ENCODE measurements around the gene WNK3. TPM values are rescaled to one million over a fixed set of nuclear protein-coding genes. Genes with fewer than 3 reads are reported as not detected.
"Not testable (repeated sequence)": the region's sequence is repeated elsewhere in the genome, so short reads cannot be mapped to it uniquely, and the experiment has no call there.

WNK3 gene
- total RNA-seq: 0.73 TPM
- long read RNA-seq, partial matches to known transcripts: 0 of 1 reads
- long read RNA-seq, other reads (novel, unspliced or antisense): 1 of 1 reads

GRCh38 chrX:54357414-54358377 lies at the start of gene WNK3:
Gene WNK3 (minus strand): TSS chrX:54358046.
- intact Hi-C loops (cut with DNase I): no loop called here
- ATAC-seq (peak; percentile 95), DNase-seq (ENCODE audit: missing footprints) (peak; percentile 80)

- DNase-seq (ENCODE audit: missing footprints) (no peak), ATAC-seq (no peak)
- intact Hi-C loops (cut with DNase I): no loop called here
These were observed 49.4 kb upstream of the WNK3 start for GRCh38 chrX:54407266-54407665.

GRCh38 chrX:54397113-54397512 lies 39.3 kb upstream of the WNK3 start:
- intact Hi-C loops (cut with DNase I): no loop called here
- no peak for DNase-seq (ENCODE audit: missing footprints)

GRCh38 chrX:54386314-54386713 lies 28.5 kb upstream of the WNK3 start:
- intact Hi-C loops (cut with DNase I): no loop called here
- ATAC-seq: no peak

More at GRCh38 chrX:54397113-54397512, 39.3 kb upstream of the WNK3 start:
- no peak for ATAC-seq

GRCh38 chrX:54384661-54385060 lies 26.8 kb upstream of the WNK3 start:
- ATAC-seq; intact Hi-C loops (cut with DNase I): not testable (repeated sequence)

More at GRCh38 chrX:54386314-54386713, 28.5 kb upstream of the WNK3 start:
- no peak for DNase-seq (ENCODE audit: missing footprints)

GRCh38 chrX:54359408-54359807 lies 1.6 kb upstream of the WNK3 start:
- ATAC-seq: no peak
- intact Hi-C loops (cut with DNase I): no loop called here

More at GRCh38 chrX:54384661-54385060, 26.8 kb upstream of the WNK3 start:
- DNase-seq (ENCODE audit: missing footprints): not testable (repeated sequence)

GRCh38 chrX:54358424-54359211 lies 772 bp upstream of the WNK3 start:
- DNase-seq (ENCODE audit: missing footprints) (peak; percentile 70), ATAC-seq (peak; percentile 51)
- intact Hi-C loops (cut with DNase I): no loop called here

More at GRCh38 chrX:54359408-54359807, 1.6 kb upstream of the WNK3 start:
- DNase-seq (ENCODE audit: missing footprints): no peak

- DNase-seq (ENCODE audit: missing footprints): no peak
- ATAC-seq: no peak
- intact Hi-C loops (cut with DNase I): no loop called here
These were observed 5.2 kb downstream of the WNK3 start for GRCh38 chrX:54352677-54353076.

GRCh38 chrX:54337383-54337782 lies 20.5 kb downstream of the WNK3 start:
- intact Hi-C loops (cut with DNase I); ATAC-seq; DNase-seq (ENCODE audit: missing footprints): not testable (repeated sequence)

- ATAC-seq (no peak), DNase-seq (ENCODE audit: missing footprints) (no peak)
- intact Hi-C loops (cut with DNase I): no loop called here
These were observed 32.8 kb downstream of the WNK3 start for GRCh38 chrX:54325077-54325476.

GRCh38 chrX:54320067-54320466 lies 37.8 kb downstream of the WNK3 start:
- ATAC-seq (no peak), DNase-seq (ENCODE audit: missing footprints) (no peak)
- intact Hi-C loops (cut with DNase I): no loop called here

- intact Hi-C loops (cut with DNase I): no loop called here
- no peak for ATAC-seq
These were observed 51.5 kb downstream of the WNK3 start for GRCh38 chrX:54306379-54306778.

GRCh38 chrX:54301516-54301915 lies 56.3 kb downstream of the WNK3 start:
- intact Hi-C loops (cut with DNase I): no loop called here
- no peak for ATAC-seq
- no peak for DNase-seq (ENCODE audit: missing footprints)

More at GRCh38 chrX:54306379-54306778, 51.5 kb downstream of the WNK3 start:
- no peak for DNase-seq (ENCODE audit: missing footprints)

- ATAC-seq (no peak), DNase-seq (ENCODE audit: missing footprints) (no peak)
- intact Hi-C loops (cut with DNase I): no loop called here
These were observed 63.5 kb downstream of the WNK3 start for GRCh38 chrX:54294306-54294705.

- DNase-seq (ENCODE audit: missing footprints): no peak
- intact Hi-C loops (cut with DNase I): no loop called here
- no peak for ATAC-seq
These were observed 65.1 kb downstream of the WNK3 start for GRCh38 chrX:54292755-54293154.

- no peak for DNase-seq (ENCODE audit: missing footprints)
- intact Hi-C loops (cut with DNase I): no loop called here
- ATAC-seq: no peak
These were observed 66.1 kb downstream of the WNK3 start for GRCh38 chrX:54291758-54292157.

- intact Hi-C loops (cut with DNase I): loop anchor here (10.0 kb wide), 1 partner anchor 386 kb away; no protein-coding TSS in a partner anchor
- ATAC-seq (no peak), DNase-seq (ENCODE audit: missing footprints) (no peak)
These were observed 68.9 kb downstream of the WNK3 start for GRCh38 chrX:54288968-54289367.

- ATAC-seq: no peak
These were observed 69.6 kb downstream of the WNK3 start for GRCh38 chrX:54288277-54288676.

GRCh38 chrX:54281676-54282075 lies 76.2 kb downstream of the WNK3 start:
- ATAC-seq (no peak), DNase-seq (ENCODE audit: missing footprints) (no peak)
- intact Hi-C loops (cut with DNase I): loop anchor here (10.0 kb wide), 1 partner anchor 393 kb away; no protein-coding TSS in a partner anchor

More at GRCh38 chrX:54288277-54288676, 69.6 kb downstream of the WNK3 start:
- intact Hi-C loops (cut with DNase I): loop anchor here (10.0 kb wide), 1 partner anchor 387 kb away; no protein-coding TSS in a partner anchor
- no peak for DNase-seq (ENCODE audit: missing footprints)

All from Right ventricle myocardium inferior (tissue), 1 donor.